ENCODE data around the gene HOXB3.

Gene HOXB3

DNA sequence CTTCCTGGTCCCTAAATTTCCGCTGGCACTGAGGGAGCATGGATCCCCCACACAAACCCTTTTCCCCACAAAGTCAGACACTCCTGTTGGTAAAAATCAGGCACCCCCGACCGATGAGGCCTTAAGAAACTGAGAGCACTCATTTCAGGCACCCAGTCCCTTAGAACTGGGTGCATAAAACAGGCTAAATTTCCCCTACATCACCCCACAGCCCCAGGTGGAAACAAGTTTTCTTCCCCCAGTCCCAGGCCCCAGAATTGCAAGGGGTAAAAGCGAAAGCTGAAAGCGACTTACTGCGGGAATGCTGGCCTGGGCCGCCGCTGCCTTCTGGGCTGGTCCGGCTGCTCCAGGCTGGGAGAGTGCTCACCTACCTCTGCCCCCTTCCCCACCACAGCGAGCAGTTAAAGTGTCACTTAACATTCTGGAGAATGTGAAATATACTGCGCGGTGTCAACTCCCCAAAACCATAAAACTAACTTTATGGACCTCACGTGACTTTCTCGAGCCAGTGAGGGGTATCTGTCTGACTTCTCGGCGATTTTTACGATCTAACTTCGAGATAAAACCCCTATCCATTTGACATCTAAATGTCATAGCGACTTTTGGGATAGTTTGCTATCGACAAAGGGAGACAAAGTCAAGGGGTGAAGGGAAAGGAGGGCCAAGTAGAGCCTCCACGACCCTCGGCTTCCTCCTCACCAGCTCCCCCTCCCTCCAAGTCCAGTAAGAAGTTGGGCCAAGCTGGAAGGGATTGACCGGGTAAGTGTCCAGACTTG is at the start of gene HOXB3:
Gene HOXB3 (minus strand): TSS at position 411 of the 776 bp plus-strand sequence. CDS start 37,767 bp downstream, outside the sequence.
- DNase-seq, result peak; percentile 84

DNA sequence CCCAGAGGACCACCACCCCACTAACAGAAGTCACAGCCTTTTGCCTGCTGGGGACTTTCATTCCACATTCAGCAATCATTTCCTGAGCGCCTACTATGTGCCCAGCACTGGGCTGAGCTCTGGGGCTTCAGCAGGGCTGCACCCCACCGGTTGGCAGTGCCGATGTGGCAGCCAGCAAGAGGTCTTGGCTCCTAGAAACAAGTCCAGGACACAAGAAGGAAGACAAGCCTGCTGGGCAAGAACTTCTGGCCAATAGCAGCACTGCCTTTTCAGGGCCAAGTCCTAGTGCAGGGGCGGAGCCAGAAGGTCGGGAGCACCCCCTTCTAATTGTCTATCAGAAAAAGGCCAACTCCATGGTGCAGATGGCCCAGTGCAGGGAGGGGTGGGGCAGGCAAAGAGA is 49.1 kb upstream of the HOXB3 start:
- no peak for DNase-seq

DNA sequence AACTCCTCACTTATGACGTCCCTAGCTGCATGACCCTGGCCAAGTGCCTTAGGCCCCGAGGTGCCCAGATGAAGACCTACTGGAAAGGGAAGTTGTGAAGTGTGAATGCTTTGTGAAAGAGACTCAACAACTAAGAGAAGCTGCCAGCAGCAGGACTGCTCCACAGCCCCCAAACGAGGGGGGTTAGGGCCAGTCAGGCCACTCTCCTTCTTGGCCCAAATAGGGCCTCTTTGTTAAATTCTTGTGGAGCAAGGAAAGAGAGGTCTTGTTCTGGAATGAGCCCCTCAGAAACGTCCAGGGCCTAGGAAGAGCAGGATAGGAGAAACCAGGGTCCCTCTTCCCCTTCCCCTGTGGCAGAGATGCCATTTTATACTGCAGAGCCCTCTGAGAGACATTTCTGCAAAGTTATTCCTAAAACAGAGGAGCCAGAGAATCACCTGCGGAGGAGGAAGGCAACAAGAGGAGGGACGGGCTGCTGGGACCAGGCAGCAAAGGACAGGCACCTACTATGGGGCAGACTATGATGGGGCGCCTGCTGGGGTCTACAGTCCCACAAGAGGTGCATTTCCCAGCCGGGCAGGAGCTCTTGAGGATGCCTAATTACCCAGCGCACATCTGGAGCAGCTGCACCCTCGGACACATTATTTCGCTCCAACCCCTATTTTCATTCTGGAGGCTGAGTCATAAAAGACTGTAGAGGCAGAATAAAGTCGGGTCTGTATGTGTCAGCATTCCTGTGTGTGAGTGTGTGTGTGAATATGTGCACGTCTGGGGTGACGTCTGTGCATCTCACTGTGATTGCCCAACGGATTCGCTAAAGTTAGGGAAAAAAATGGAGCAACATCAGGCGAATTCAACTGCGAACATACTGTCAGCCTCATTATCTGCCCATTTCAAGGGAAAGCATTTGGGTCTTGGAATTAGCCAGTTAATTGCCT is 47.6 kb upstream of the HOXB3 start:
- peak; percentile 95 for DNase-seq

DNA sequence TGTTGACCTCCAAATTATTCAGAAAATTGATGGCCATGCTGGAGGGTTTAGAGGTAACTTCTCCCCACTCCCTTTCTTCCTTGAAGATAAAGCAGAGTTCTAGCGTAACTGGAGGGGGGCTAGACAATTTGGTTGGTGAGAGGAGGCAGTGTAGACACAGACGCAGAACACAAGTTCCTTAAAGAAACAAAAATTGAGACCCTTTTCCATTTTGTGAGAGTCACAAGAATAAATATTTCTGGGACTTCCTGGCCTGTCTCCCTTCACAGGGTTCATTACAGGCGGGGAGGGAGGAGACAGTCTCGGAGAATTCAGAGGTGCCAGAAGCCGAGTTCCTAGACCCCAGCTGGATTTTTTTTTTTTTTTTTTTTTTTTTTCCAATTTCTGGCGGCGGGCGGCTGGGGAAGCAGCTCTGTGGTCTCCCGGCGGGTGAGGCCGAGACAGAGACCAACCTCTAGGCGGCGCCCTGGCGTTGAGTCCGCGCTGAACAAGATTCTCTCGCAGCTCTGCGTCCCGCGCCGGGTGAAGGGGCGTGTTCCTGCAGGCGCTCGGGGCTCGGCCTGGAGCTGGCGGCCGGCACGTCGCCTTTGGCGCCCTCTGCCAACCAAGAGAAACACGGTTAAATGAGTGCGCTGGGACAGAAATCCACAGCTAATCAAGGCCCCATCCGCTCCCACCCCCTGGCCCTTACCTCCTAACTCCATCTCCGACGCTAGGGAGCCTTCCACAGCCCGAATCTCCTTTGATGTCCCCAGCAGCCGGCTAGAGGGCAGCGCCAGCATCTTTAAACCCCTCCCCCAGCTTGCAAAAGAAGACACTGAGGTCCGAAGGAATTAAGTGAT is 46.4 kb upstream of the HOXB3 start:
- DNase-seq, result peak; percentile 65

DNA sequence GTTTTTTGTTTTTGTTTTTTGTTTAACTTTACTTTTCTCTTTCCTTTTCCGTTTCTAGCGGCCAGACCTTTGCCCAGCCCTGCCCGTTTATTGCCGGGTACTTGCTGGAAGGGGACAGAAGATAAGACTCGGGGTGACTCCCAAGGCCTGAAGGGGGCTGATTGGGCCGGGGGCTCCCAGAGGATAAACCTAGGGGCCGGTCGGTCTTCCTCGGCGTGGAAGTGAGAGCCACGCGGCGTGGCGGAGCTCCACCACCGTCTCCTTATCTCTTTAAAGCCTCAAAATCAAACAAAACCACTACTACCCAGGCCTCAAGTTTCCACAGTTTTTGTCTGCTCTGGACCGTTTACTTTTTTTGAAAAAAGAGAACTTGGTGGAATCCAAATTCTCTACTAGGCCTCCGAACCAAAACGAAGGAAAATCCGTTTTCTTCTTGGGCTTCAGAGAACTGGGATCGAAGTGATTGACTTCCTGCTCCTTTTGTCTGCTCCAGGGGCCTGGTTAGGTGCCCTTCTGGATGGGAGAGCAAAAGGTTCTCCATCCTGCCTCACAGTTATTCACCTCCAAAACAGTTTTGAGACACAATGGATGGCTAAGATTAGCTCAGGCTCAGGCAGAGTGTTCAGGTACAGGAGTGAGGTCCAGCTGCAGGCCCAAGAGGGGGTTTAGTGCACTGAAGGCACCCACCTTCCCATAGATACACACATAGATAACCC is 44.6 kb upstream of the HOXB3 start:
- DNase-seq, result no peak

DNA sequence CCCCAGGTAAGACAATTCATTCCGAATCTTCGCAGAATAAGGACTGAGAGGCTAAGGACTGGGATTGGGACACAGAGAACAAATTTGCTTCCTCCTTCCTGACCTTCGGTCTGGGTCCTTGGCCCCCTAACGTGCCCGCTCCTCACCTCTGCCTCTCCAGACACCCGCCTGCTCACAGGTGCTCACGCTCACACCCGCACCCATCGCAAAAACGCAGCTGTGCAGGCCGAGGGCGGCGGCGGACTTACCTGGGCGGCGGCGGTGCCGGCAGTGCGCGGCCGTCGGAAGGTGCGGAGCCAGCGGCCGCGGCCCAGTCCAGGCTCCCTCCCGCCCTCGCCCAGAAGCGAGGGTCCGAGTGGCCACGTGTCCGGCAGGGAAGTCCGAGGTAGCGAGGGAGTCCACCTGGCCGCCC is 43.2 kb upstream of the HOXB3 start:
- no peak for DNase-seq

DNA sequence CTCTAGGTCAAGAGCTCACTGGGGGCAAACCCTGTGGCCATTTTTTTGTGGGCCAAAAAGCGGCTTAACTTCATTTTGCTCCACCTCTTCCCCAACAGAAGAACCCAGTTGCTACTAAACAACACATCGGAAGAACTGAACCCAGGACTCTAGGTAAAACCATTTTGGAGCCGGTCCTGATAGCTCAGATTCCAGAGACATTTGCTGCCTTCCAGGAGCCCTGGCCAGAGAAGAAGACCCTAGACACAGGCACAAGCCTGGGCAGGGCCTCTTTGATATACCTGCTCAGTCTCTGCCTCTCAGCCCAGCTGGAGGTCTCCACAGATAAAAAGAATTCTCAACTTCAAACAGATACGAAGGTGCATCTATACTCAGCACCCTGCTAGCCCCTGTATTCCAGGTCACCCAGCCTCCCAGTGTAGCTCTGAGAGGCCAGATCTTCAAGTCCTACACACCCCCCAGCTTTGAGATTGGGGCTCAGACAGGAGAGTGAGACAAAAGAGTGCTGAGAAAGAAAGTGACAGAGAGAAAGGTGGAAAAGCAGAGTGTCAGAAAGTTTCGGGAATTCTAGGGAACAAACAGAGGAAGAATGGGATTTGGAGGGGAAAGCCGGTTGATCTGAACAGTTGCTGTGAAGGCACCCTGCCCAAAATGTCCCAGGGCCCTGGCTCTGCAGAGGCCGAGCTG is 42.7 kb upstream of the HOXB3 start:
- no peak for DNase-seq

DNA sequence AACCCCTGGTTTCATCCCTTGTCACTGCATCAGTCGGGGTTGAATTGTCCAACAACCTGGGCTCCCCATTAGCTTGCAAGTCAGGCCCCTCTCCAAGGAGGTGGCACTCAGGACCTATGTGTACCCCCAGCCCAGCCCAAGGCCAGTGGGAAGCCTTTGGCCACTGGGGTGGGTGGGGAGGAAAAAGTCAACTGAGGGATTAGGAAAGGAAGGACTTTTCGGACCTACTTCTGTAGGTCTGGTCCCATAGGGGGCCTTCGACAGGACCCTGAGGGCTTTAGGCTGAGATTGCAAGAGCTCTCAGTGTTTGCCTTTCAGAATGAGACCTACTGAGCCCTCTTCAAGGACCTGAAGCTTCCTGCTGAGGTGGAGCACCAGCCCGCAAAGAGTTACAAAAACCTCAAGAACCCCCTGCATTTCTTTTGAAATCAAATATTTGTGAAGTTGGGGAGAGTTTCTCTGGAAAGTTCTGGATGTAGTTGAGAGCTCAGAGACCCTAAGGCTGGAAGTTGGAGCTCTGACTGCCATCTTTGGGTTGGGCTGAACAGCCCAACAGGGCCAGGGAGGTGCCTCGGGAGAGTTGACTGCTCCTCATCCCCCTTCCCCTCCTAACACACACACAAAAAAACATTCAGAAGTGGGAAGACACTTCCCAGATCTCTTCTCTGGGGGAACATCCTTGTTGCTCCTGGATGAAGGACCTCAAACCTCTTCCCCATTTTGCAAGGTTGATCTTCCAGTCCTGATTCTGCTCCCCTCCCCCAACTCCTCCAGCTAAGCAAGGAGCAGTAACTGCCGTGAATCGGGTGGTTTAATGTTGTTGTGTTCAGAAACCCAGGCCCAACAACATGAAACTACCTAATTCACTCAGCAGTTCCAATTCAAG is 41.9 kb upstream of the HOXB3 start:
- DNase-seq, result no peak

DNA sequence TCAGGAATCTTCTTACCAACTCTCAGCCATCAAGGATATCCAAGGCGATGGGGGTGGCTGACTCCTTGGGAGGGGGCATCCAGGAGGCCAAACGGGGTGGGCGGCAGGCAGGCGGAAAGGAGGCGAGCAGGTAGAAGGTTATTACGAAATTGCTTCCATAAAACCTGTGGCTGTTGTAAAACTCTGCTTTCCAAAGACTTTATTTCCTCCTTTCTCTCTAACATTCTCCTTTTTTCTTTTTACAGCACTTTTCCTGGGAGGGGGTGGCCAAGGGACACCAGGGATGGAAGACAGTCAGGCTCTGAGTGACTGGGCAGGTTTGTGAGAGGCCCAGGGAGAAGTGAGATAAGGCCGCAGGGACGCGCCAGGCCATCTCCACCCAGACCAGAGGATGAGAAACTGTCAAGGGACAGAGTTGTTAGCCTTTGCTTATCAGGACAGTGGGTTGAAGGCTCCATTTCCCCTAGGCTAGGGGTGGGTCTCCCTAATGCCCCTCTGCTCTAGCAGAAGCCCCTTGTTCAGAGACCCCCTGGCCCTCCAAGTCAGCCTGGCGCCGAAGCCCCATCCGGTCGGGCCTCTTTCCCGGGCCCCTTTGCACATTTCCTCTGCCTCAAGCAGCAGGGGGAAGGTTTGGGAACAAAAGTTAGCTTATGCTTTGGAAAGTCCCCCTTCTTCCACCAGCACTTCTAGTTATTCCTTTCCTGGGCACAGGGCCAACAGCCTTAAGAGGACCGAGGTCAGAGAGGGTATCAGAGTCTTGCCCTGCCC is 41.1 kb upstream of the HOXB3 start:
- DNase-seq, result no peak

DNA sequence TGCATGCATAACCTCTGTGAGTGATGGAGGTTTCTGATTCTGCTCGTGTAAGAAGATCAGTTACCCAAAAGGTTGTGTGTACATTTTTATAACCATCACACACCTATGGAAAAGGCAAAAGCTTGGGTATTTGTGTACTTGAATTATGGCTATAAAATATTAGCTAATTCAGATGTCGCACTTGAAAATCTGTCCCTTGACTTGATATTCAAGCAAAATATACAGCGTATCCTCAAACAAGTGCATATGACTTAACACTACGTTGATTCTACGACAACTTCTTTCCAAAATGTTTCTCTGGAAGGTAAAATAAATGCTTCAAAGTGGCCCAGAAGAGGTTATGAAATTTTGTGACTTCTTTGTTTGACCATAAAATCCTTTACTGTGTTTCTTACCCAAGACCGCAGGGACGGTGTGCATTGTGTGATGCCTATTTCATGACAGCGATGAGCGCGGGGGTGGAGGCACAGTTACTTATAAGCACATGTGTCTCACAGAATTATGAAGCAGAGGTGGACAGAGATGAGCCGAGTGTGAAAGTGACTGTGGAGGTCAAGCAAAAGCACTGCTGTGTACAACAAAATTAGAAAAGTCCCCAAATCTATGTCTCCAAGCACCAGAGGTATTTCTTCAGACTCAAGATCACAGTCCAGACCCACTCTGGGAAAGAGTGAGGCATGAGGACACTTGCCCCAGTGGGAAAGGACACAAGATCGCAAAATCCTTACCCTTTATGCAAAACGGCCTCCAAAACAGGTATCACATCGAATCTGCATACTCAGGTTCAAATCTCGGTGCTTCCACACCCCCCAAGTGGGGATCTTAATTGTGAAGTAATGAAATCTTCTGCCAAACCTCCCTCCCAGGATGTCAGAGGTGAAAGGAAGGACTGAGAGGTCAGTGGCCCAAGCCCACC is 40.2 kb upstream of the HOXB3 start:
- DNase-seq, result no peak

DNA sequence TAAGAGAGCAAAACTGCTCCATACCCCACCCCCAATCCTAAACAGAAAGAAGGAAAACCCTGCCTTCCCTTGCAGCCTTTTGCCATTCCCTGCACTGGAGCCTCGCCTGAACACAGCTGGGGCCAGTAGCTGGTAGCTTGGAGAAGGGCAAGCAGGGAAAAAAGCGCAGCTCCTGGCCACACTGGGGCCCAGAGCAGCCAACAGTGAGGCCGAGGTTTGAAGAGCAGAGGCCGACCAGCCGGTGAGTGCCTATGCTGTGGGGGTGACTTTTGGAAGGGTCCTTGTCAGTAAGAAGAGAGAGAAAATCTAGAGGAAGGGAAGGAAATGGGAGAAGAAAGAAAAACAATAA is 39.3 kb upstream of the HOXB3 start:
- no peak for DNase-seq

DNA sequence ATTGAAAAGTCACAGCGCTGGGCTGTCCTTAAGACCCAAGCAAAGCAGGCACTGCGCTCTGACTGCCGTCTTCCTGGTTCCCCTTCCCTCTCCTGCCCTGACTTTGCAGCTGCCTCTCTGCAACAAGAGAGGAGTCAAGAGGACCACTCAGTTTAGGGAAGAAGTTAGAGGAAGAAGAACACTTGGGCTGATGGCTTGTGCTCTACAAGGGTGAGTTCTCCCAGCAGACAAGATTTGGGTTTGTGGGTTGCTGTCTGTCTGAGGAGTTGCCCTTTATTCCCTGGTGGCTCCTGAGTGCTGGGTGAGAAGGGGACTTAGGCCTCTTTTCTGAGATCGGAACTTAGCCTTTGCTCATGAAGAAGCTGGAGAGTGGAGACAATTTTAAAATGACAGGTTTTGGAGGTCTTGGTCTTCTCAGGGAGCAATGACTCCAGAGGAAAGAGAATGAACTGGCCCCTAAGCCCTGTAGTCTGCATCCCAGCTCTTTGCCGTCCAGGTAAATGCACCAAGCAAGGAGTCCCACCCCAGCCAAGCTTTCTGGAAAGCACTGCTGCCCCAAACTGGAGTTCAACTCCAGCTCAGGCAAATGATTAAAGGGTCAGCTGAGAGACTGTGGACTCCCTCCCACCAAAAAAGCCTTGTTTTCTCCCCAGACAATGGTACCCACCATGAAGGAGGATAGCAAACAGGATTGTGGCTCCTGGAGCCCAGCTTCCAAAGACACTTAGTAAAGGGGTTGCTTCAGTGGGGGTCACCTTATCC is 38.8 kb upstream of the HOXB3 start:
- DNase-seq, result no peak

DNA sequence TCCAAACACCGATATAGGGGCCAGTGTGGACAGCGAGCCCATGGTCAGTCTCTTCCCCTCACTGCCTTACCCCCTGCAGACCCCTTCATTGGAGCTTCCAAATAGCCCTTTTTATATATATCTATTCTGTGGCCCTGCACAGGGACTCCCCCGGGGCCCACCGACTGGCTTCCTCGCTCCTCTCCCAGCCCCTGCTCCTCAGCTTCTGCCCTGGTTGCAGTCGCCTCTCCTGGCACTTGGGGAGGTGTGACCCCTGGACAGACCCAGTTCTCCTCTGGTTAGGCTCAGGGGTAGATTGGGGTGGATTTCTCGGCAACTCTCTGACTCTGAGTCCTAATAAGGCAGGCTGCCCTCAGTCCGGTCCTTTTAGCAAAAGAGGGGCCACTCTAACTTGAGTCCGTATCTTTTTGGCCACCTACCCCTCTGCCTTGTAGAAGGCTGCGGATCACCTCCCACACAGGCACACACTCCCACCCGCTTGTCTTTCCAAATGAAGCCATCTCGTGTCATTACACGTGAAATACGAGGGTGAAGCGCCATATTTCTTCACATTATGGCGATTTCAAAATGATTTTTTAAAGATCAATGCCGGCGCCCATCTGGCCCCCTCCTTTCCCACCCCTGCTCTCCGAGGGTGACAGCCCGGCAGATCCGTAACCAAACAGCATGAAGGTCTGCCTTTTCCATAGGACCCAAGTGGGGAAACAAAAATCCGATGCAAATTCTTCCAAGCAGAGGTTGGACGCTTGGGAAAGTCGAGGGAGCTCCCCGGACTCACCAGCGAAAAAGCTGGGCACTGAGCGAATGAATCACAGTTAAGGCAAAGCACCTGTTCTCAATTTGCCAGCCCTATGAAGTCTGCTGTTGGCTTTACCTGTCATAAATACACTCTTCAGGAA is 37.8 kb upstream of the HOXB3 start:
- DNase-seq, result no peak

DNA sequence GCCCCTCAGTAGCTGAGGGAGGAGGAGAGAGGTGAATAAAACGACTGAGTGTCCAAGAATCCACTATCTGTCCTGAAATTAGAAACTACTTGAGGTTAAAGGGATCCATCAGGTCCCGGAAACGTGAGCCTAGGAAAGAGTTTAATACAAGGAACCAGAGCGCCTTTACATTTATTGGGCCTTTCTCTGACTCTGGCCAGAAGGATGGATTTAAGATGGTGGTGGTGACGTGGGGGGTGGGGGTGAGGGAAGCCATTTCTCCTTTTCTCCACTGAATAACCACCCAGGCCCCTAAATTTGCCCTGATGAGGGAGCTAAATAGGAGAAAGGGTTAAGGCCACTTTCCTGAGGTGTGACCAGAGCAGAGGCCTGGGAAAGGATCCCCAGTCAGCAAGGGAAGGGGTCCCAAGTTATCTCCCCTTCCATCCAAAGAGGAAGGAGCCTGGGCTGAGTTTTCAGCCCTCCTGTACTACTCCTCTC is 37.1 kb upstream of the HOXB3 start:
- no peak for DNase-seq

DNA sequence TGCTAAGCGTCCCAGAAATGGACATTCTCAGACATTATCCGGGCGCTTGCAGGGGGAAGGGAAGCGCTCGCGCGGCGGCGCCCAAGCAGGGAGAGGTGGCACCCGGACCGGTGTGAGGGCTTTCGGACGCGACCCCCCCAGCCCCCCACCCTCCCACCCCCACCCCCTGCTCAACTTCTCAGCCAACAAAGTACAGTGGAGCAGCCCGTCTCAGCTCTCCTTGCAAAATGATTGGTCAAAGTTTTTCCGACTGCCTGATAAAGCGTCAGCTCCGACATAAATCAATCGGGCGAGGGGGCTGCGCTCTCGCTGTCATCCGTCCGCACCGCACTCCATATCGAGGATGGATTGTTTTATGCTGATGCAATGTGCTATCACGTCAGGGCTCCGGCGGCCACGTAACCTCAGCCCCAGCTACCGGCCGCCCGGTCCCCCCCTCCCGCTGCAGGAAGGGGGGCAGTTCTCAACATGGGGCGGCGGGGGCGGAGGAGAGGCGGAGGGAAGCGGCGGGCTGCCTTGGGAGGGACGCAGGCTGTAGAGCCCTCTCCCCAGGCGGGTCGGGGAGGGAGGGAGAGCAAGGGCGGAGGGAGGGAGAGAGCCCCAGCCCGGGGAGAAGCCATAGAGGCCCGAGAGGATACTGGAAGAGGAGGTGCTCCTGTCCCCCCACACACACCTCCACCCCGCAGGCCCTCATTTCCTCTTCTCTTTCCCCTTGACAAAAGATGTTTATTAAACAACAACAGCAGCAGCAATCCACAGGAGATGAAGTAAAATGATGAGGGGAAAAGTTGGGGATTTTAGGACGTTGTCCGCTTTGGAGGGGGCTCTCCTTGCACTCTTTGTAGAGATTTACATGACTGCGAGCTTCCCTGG is 36.4 kb upstream of the HOXB3 start, which contains the start of gene HOXB9:
Gene HOXB9 (minus strand): TSS at position 114 of the 873 bp plus-strand sequence. CDS start 89 bp downstream, at position 25.
- DNase-seq, result peak; percentile 70

Measured in fibroblast of upper back skin (primary cell).